Epithelial cell of esophagus (primary cell): ENCODE results near the gene GET3.

Experiments used
- DNase-seq: peaks from one replicate; pipeline ENCODE4 v3.0.0; 2010; ENCODE audit warnings: low read depth
- H3K4me3 ChIP-seq: 2 replicates; pipeline ENCODE4 v1.5.1; 2011; ENCODE audit warnings: mild to moderate bottlenecking, low read length, control low read depth
- TF ChIP-seq, protein P1 (sequence below): IDR thresholded peaks from 2 replicates; pipeline ENCODE4 v1.5.1; 2011; ENCODE audit warnings: low read depth, mild to moderate bottlenecking, low read length, control low read depth, inconsistent platforms; ENCODE audit not compliant: insufficient read depth; ENCODE audit errors: missing control alignments

Gene GET3

DNA sequence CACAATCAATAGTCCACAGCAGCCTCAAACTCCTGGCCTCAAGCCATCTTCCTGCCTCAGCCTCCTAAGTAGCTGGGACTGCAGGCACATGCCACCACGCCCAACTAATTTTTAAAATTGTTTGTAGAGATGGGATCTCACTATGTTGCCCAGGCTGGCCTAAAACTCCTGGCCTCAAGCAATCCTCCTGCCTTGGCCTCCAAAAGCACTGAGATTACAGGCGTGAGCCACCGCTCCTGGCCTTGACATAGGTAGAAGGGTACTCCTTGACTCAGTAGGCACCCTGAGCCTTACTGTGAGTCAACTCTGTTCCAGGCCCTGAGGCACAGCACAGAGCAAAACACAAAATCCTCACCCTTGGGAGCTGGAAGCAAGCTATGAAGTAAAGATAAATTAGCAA, 21.4 kb upstream of the GET3 start:
- DNase-seq: no peak
- TF ChIP-seq, protein P1, sequence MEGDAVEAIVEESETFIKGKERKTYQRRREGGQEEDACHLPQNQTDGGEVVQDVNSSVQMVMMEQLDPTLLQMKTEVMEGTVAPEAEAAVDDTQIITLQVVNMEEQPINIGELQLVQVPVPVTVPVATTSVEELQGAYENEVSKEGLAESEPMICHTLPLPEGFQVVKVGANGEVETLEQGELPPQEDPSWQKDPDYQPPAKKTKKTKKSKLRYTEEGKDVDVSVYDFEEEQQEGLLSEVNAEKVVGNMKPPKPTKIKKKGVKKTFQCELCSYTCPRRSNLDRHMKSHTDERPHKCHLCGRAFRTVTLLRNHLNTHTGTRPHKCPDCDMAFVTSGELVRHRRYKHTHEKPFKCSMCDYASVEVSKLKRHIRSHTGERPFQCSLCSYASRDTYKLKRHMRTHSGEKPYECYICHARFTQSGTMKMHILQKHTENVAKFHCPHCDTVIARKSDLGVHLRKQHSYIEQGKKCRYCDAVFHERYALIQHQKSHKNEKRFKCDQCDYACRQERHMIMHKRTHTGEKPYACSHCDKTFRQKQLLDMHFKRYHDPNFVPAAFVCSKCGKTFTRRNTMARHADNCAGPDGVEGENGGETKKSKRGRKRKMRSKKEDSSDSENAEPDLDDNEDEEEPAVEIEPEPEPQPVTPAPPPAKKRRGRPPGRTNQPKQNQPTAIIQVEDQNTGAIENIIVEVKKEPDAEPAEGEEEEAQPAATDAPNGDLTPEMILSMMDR: no peak
- H3K4me3 ChIP-seq: no peak overlapping the region

DNA sequence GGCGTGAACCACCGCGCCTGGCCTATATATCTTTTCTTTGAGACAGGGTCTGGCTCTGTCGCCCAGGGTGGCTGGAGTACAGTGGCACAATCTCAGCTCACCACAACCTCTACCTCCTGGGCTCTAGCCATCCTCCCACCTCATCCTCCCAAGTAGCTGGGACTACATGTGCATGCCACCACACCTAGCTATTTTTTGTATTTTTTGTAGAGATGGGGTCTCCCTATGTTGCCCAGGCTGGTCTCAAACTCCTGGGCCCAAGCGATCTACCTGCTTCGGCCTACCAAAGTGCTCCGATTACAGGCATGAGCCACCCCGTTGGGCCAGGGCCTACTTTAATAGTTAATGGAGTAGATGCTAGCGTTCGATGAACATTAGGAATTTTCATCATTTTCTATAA, 17.0 kb upstream of the GET3 start:
- TF ChIP-seq, protein P1: no peak
- DNase-seq: no peak

DNA sequence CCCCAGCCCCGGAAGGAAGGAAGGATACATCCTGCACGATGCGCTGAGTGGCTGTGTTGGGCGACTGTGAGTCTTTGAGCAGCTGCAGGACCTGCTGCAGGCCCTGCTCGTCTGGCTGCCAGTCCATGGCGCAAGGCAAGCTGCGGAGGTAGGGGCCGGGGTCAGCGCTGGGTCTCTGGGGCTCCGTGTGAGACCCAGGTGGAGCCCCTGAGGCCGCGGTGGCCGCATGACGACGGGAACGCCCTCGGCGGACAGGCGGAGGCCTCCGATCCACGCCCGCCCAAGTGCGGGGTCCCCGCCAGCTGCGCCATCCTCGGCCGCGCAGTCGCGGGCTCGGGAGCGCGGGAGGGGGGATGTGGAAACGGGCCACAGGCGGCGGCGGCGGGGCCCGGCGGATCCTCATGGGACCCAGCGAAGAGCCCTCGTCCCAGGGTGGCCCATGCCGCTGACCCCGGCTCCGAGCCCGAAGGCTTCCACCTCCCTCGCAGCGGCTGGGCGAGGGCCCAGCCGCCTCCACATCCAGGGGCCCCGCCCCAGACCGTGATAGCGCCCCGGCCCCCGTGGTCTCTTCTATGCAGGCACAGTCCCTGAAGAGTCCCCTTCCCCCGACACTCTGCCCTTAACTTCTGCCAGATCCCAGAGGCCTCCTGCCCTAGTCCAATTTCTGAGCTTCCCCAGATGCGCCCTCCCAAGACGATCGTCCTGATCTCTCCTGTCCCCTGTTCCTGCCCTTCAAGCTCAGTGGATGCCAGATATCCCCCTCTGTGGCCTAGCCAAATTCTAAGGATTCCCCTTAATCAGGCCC, 16.2 kb upstream of the GET3 start:
- TF ChIP-seq, protein P1: no peak
- DNase-seq: peak; percentile 21
- peak overlapping the region; percentile 99 for H3K4me3 ChIP-seq

More for the DNA sequence above, 17.0 kb upstream of the GET3 start:
- peak overlapping the region; percentile 99 for H3K4me3 ChIP-seq

DNA sequence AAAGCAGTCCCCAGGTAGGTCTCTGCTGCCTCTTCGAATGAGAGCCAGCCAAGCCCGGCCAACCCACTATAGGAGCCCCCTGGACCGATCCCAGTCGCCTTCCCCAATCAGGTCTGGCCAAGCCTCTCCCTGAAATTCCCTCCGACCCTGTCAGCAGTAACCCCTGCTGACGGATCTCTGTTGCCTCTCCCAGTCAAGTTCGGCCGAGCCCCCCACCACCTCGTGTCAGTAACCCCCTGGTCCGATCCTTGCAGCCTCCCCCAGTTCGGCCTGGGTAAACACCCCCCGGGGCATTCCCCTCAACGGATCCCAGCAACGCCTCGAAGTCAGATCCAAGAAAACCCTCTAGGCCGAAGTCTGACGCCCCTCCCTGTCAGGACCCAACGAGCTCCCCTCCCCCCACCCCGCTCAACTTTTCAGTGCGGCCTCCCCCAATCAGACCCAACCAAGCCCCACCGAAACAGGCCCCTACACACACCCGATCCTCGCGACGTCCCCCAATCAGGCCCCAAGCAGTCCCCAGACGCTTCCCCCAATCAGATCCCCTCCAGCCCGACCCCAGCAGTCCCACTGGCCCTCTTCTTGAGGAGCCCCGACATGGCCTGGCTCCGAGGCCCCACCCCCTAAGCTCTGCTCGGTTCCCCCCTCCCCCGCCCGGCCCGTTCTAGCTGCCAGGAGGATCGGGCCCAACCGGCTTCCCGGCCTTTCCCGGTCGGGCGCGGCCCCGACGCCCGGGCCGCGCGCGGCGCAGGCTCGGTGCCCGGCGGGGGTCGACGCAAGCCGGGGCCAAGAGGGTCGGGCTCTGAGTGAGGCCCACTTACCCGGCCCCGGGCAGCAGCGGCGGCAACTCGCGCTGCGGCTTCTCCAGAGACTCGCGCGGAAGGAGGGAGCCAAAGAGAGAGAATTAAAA, 15.4 kb upstream of the GET3 start:
- peak overlapping the region; percentile 99 for H3K4me3 ChIP-seq
- peak; percentile 63 for DNase-seq

DNA sequence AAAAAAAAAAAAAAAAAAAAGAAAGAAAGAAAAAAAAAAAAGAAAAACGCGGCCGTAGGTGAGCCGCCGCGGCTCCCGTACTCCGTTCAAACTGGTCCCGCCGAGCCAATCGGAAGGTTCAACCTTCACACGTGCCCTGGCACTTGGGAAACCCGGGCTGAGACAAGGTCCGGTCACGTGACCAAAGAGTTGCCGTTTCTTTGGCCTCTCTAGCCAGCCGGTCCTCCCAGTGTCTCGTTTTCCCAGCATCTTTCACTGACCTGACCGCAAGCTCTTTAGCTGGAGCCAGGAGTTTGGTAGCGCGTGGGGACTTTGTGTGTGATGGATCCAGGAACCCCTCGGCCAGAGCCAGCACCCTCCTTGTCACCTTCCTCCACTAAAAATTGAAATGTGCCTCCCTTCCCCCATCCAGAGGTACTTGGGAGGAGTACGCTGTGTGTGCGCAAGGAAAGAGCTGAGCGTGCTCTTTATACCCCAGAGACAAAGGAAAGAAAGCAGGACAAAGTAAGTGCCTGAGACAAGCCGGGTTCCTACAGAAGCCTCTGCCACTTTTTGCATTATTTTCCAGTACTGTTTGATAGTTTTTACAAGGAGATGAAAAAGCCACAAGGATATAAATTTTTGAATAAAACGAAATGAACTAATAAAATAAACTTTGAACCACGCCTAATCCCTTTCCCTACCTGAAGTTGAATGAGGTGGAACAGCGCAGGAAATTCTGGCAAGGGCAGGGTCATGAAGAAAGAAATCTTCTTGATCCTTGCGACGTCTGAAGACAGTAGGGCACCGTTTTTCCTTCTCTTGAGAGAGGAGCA, 14.5 kb upstream of the GET3 start:
- peak overlapping the region; percentile 99 for H3K4me3 ChIP-seq
- DNase-seq: peak; percentile 100
- TF ChIP-seq, protein P1: no peak

More for the DNA sequence above, 15.4 kb upstream of the GET3 start:
- TF ChIP-seq, protein P1: no peak

DNA sequence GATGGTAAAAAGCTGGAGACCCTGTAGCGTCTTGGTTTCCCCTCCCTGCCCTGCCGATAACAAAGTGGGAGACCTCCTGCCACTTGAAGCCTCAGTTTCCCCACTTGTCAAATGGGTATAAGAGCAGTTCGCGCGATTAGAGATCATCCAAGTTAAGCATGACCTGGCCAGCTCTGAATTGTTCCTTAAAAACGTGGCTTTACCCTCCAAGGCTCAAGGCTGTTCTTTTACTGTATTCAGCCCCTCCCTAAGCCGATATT, 14.0 kb upstream of the GET3 start:
- TF ChIP-seq, protein P1: no peak
- DNase-seq: no peak
- peak overlapping the region; percentile 99 for H3K4me3 ChIP-seq
